GM21390 (cell line): Measurements from ENCODE around the gene DNMT1.
"Not testable (repeated sequence)": the region's sequence is repeated elsewhere in the genome, so short reads cannot be mapped to it uniquely, and the experiment has no call there.

Experiments used
- ATAC-seq: cut with Tn5 transposase; IDR thresholded peaks from one replicate; pipeline ENCODE4 v1.9.1; 2021; ENCODE audit not compliant: unreplicated experiment

The DNMT1 gene

GRCh38 chr19:10184636-10185035 is 10.1 kb downstream of the DNMT1 start:
- no peak for ATAC-seq

- ATAC-seq: no peak
These were observed 10.8 kb downstream of the DNMT1 start for GRCh38 chr19:10183926-10184325.

- no peak for ATAC-seq
These were observed 11.9 kb downstream of the DNMT1 start for GRCh38 chr19:10182847-10183246.

GRCh38 chr19:10182076-10182475 is 12.7 kb downstream of the DNMT1 start:
- no peak for ATAC-seq

- ATAC-seq: no peak
These were observed 14.3 kb downstream of the DNMT1 start for GRCh38 chr19:10180459-10180858.

- ATAC-seq: not testable (repeated sequence)
These were observed 14.7 kb downstream of the DNMT1 start for GRCh38 chr19:10180024-10180423.

- ATAC-seq: no peak
These were observed 21.2 kb downstream of the DNMT1 start for GRCh38 chr19:10173527-10173926.

- no peak for ATAC-seq
These were observed 26.3 kb downstream of the DNMT1 start for GRCh38 chr19:10168386-10168948.

- no peak for ATAC-seq
These were observed 27.3 kb downstream of the DNMT1 start for GRCh38 chr19:10167459-10167858.

GRCh38 chr19:10166501-10166900 is 28.3 kb downstream of the DNMT1 start:
- ATAC-seq: not testable (repeated sequence)

GRCh38 chr19:10166046-10166445 is 28.7 kb downstream of the DNMT1 start:
- ATAC-seq: no peak

GRCh38 chr19:10163536-10163935 is 31.2 kb downstream of the DNMT1 start:
- no peak for ATAC-seq

GRCh38 chr19:10159610-10160009 is 35.1 kb downstream of the DNMT1 start:
- no peak for ATAC-seq

- no peak for ATAC-seq
These were observed 36.3 kb downstream of the DNMT1 start for GRCh38 chr19:10158485-10158884.

- no peak for ATAC-seq
These were observed 36.7 kb downstream of the DNMT1 start for GRCh38 chr19:10158071-10158470.

- ATAC-seq: no peak
These were observed 38.9 kb downstream of the DNMT1 start for GRCh38 chr19:10155839-10156238.

- ATAC-seq: no peak
These were observed 42.7 kb downstream of the DNMT1 start for GRCh38 chr19:10152100-10152499.

- no peak for ATAC-seq
These were observed 43.2 kb downstream of the DNMT1 start for GRCh38 chr19:10151521-10151920.

GRCh38 chr19:10149427-10149826 is 45.3 kb downstream of the DNMT1 start:
- no peak for ATAC-seq

GRCh38 chr19:10146142-10146541 is 48.6 kb downstream of the DNMT1 start:
- ATAC-seq: no peak

GRCh38 chr19:10145031-10145430 is 49.7 kb downstream of the DNMT1 start:
- ATAC-seq: no peak

GRCh38 chr19:10144361-10144760 is 50.4 kb downstream of the DNMT1 start:
- ATAC-seq: no peak

- no peak for ATAC-seq
These were observed 51.1 kb downstream of the DNMT1 start for GRCh38 chr19:10143681-10144080.
